Neuronal stem cell (in vitro differentiated cells): ENCODE data around the gene KRR1.

Experiments
- DNase-seq: peaks from one replicate; pipeline ENCODE4 v3.0.0-alpha.2; 2013; ENCODE audit warnings: low spot score
- H2AFZ ChIP-seq: one replicate; pipeline ENCODE4 v1.6.1; 2013; ENCODE audit warnings: mild to moderate bottlenecking, low read length, inconsistent platforms
- H2AK5ac ChIP-seq: 2 replicates; pipeline ENCODE4 v1.6.1; 2013; ENCODE audit warnings: low read depth, mild to moderate bottlenecking, inconsistent platforms, low read length, moderate library complexity, mixed read lengths
- H2BK120ac ChIP-seq: 2 replicates; pipeline ENCODE4 v1.6.1; 2013; ENCODE audit warnings: low read depth, mild to moderate bottlenecking, inconsistent platforms, low read length, moderate library complexity, mixed read lengths
- H2BK12ac ChIP-seq: one replicate; pipeline ENCODE4 v1.6.1; 2013; ENCODE audit warnings: low read length, inconsistent platforms
- H2BK15ac ChIP-seq: 2 replicates; pipeline ENCODE4 v1.6.1; 2013; ENCODE audit warnings: mild to moderate bottlenecking, low read length, inconsistent platforms, mixed read lengths
- H2BK5ac ChIP-seq: one replicate; pipeline ENCODE4 v1.6.1; 2013; ENCODE audit warnings: inconsistent platforms, mild to moderate bottlenecking, low read length, moderate library complexity
- H3K14ac ChIP-seq: one replicate; pipeline ENCODE4 v1.6.1; 2013; ENCODE audit warnings: low read length, inconsistent platforms
- H3K18ac ChIP-seq: 2 replicates; pipeline ENCODE4 v1.6.1; 2013; ENCODE audit warnings: low read length, inconsistent platforms
- H3K23ac ChIP-seq: 2 replicates; pipeline ENCODE4 v1.6.1; 2013; ENCODE audit warnings: low read depth, mild to moderate bottlenecking, mixed read lengths, low read length, inconsistent platforms; ENCODE audit not compliant: poor library complexity
- H3K27ac ChIP-seq: replicated peaks from 3 replicates; pipeline ENCODE4 v1.5.1; 2013; ENCODE audit warnings: low read length, inconsistent platforms
- H3K27me3 ChIP-seq, 3 experiments: 2 replicates each; pipeline ENCODE4 v1.6.1; 2013; ENCODE audit warnings: low read length in 3 of 3, mild to moderate bottlenecking in 2 of 3, inconsistent platforms in 1 of 3, low read depth in 1 of 3, mixed read lengths in 1 of 3, moderate library complexity in 1 of 3; ENCODE audit not compliant: control insufficient read depth in 3 of 3, insufficient read depth in 3 of 3
- H3K36me3 ChIP-seq, 2 donors: replicated peaks in 1 of 2; 2 replicates each; pipeline ENCODE4 v1.6.1; 2013; ENCODE audit warnings: low read length in 2 of 2; ENCODE audit not compliant: control insufficient read depth in 2 of 2, insufficient read depth in 2 of 2
- H3K4ac ChIP-seq: 2 replicates; pipeline ENCODE4 v1.6.1; 2013; ENCODE audit warnings: inconsistent platforms, mild to moderate bottlenecking, low read length, moderate library complexity
- H3K4me1 ChIP-seq, 2 donors: 1 replicate in 1 of 2; 2 replicates in 1 of 2; pipeline ENCODE4 v1.6.1; 2013; ENCODE audit warnings: low read length in 2 of 2, low read depth in 1 of 2; ENCODE audit not compliant: control insufficient read depth in 2 of 2, insufficient read depth in 1 of 2
- H3K4me2 ChIP-seq: one replicate; pipeline ENCODE4 v1.6.1; 2013; ENCODE audit warnings: mild to moderate bottlenecking, low read length, inconsistent platforms; ENCODE audit not compliant: insufficient read depth, poor library complexity, severe bottlenecking
- H3K4me3 ChIP-seq, 2 donors: 2 replicates each; pipeline ENCODE4 v1.5.1; 2013; ENCODE audit warnings: low read length in 2 of 2, mild to moderate bottlenecking in 2 of 2, inconsistent platforms in 1 of 2, moderate library complexity in 1 of 2
- H3K79me1 ChIP-seq: one replicate; pipeline ENCODE4 v1.6.1; 2013; ENCODE audit warnings: low read depth, mild to moderate bottlenecking, inconsistent platforms, low read length, moderate library complexity
- H3K9ac ChIP-seq: one replicate; pipeline ENCODE4 v1.6.1; 2013; ENCODE audit warnings: mild to moderate bottlenecking, low read depth, low read length, inconsistent platforms; ENCODE audit not compliant: poor library complexity
- H3K9me3 ChIP-seq, 2 donors: replicated peaks in 1 of 2; 2 replicates each; pipeline versions ENCODE3 to v1.6.1; 2013; ENCODE audit warnings: low read length in 2 of 2, mild to moderate bottlenecking in 2 of 2, inconsistent platforms in 1 of 2, low read depth in 1 of 2, mixed read lengths in 1 of 2, moderate library complexity in 1 of 2; ENCODE audit not compliant: control insufficient read depth in 2 of 2, insufficient read depth in 1 of 2
- H4K8ac ChIP-seq: one replicate; pipeline ENCODE4 v1.6.1; 2013; ENCODE audit warnings: low read depth, mild to moderate bottlenecking, inconsistent platforms, low read length, moderate library complexity
- H4K91ac ChIP-seq: one replicate; pipeline ENCODE4 v1.6.1; 2013; ENCODE audit warnings: low read length, low read depth, mild to moderate bottlenecking, inconsistent platforms; ENCODE audit not compliant: poor library complexity
- WGBS, 2 donors: extraction: QIAGEN DNeasy Blood & Tissue Kit; methylation state at CpG; one replicate each; pipeline ENCODE4 v1.1.7; 2013; ENCODE audit warnings: missing lambda C conversion rate in 2 of 2, mixed read lengths in 1 of 2; ENCODE audit not compliant: insufficient read length in 2 of 2, insufficient replicate concordance in 1 of 2; ENCODE audit errors: extremely low coverage in 2 of 2; 5-methylcytosine and 5-hydroxymethylcytosine counted together

KRR1 gene

DNA sequence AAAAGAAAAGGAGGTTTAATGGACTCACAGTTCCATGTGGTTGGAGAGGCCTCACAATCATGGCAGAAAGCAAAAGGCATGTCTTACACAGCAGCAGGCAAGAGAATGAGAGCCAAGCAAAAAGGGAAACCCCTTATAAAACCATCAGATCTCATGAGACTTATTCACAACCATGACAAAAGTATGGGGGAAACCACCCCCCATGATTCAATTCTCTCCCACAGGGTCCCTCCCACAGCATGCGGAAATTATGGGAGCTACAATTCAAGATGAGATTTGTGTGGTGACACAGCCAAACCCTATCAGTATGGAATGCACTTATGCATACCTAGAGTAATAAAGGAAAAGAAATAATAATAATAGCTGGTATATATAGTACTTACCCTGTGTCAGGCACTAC, 35.3 kb downstream of the KRR1 start:
- no CpG with 5 or more reads among the region's 1 CpG for WGBS, 2 donors
- Histone ChIP-seq H3K79me1 (no peaks in the 10 kb centered on the region), H3K4me2 (no peak overlapping the region), H2BK120ac (no peak overlapping the region), H3K23ac (no peak overlapping the region), H3K14ac (no peak overlapping the region), H2BK12ac (no peak overlapping the region), H3K36me3 (no peaks in the 10 kb centered on the region), H3K27ac (no peak overlapping the region), H2BK5ac (no peak overlapping the region), H3K9ac (no peak overlapping the region), H4K8ac (no peak overlapping the region), H4K91ac (no peak overlapping the region), H3K4me3 (no peak overlapping the region), H3K4me1 (peaks cover 0 to 6% of the 10 kb centered on the region in 2 donors), H3K9me3 (no peaks in the 10 kb centered on the region), H3K4ac (no peak overlapping the region), H2BK15ac (no peak overlapping the region), H2AK5ac (no peak overlapping the region), H2AFZ (no peak overlapping the region), H3K18ac (no peak overlapping the region), H3K27me3 (no peaks in the 10 kb centered on the region)
- no peak for DNase-seq

DNA sequence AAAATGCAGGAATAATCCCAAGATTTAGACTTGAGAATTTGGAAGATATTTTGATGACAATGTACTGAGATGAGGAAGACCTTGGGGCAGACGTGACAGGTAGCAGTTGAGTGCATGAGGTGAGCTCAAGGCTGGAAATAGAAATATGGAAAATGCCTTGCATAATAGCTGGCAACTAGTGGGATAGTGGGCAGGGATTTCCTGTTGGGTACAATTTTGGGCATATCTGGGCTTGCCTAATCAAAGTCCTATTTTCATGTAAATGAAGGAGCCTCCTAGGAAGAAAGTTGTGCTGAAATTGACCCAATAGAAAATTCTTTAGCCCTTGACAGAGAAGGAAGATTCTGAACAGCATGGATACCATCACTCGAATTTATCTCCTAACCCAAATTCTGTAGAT, 37.3 kb downstream of the KRR1 start:
- H4K91ac ChIP-seq: no peak overlapping the region
- H3K4ac ChIP-seq: no peak overlapping the region
- DNase-seq: no peak
- H3K4me3 ChIP-seq: no peak overlapping the region
- no peak overlapping the region for H2BK12ac ChIP-seq
- no peak overlapping the region for H2AFZ ChIP-seq
- no peak overlapping the region for H3K23ac ChIP-seq
- H3K4me1 ChIP-seq: no peaks in the 10 kb centered on the region
- H3K27ac ChIP-seq: no peak overlapping the region
- no peak overlapping the region for H3K4me2 ChIP-seq
- no peak overlapping the region for H2BK15ac ChIP-seq
- no peak overlapping the region for H3K18ac ChIP-seq
- H3K9ac ChIP-seq: no peak overlapping the region
- no peak overlapping the region for H2BK120ac ChIP-seq
- no peak overlapping the region for H2AK5ac ChIP-seq
- no peak overlapping the region for H2BK5ac ChIP-seq
- H3K36me3 ChIP-seq: no peaks in the 10 kb centered on the region
- WGBS, 2 donors: no CpG with 5 or more reads among the region's 2 CpGs
- no peaks in the 10 kb centered on the region for H3K27me3 ChIP-seq
- no peak overlapping the region for H3K14ac ChIP-seq
- H4K8ac ChIP-seq: no peak overlapping the region
- H3K9me3 ChIP-seq: no peaks in the 10 kb centered on the region
- no peaks in the 10 kb centered on the region for H3K79me1 ChIP-seq

DNA sequence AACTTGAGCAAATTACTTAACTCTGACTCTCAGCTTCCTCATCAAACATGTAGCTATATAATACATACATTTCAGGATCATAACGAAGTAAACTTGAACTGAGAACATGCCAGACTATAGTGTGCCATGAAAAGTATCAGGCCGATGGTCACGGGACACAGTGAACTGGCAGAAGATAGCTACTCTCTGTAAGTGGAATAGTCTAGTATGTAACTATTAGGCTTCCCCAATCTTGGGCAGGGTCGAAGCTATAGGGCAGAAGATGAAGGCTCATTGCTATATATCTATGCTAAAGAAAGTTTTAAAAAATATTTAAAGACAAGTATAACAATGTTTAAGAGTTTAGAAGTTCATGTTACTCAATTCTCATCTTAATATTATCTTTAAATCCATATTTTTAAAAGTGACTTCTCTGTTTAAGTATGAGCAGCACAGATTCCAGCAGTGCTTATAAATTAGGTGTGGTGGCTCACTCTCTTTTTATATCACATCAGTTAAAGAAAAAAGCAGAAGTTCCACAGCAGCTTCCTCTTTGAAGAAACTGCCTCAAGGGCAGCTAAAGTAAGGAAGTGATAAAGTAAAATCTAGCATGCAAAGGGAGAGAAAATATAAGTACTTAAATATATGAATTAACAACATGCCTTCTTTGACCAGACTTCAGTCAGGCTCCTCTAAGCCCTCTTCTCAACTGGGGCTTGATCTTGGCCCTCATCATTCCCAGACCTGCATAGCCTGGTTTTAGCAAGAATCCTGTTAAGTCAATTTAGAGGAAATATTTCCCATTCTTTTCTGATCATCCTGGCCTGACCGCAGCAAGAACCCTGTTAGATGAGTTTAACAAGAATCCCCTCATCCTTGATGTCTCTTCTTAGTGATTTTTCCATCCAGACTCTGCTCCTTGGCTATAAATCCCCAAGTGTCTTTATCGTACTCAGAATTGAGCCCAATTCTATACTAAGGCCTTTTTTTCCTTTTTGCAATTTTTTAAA, 39.2 kb downstream of the KRR1 start:
- H3K4ac ChIP-seq: no peak overlapping the region
- no peak overlapping the region for H3K27ac ChIP-seq
- no peak overlapping the region for H2AFZ ChIP-seq
- no peak overlapping the region for H2AK5ac ChIP-seq
- no peak overlapping the region for H4K91ac ChIP-seq
- H3K27me3 ChIP-seq: no peaks in the 10 kb centered on the region
- DNase-seq: no peak
- H3K18ac ChIP-seq: no peak overlapping the region
- no peak overlapping the region for H3K14ac ChIP-seq
- H3K4me1 ChIP-seq: no peaks in the 10 kb centered on the region
- no peak overlapping the region for H2BK12ac ChIP-seq
- no peak overlapping the region for H3K4me3 ChIP-seq
- no peak overlapping the region for H2BK15ac ChIP-seq
- H2BK5ac ChIP-seq: no peak overlapping the region
- WGBS, 2 donors: no CpG with 5 or more reads among the region's 6 CpGs
- no peak overlapping the region for H4K8ac ChIP-seq
- no peak overlapping the region for H3K23ac ChIP-seq
- no peaks in the 10 kb centered on the region for H3K79me1 ChIP-seq
- no peak overlapping the region for H2BK120ac ChIP-seq
- H3K4me2 ChIP-seq: no peak overlapping the region
- no peaks in the 10 kb centered on the region for H3K9me3 ChIP-seq
- no peak overlapping the region for H3K9ac ChIP-seq
- no peaks in the 10 kb centered on the region for H3K36me3 ChIP-seq

DNA sequence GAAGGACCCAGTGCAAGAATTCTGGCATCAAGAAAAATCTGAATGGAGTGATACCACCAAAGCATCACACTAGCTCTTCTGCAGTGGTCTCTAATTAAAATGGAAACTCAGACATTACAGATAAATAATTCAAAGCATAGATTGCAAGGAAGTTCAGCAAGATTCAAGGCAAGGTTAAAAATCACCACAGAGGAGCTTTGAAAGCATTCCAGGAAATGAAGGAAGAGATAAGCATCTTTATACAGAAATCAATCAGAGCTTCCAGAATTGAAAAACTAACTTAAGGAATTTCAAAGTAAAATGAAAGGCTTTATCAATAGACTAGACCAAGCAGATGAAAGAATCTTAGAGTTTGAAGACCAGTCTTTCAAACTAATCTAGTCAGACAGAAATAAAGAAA, 51.2 kb downstream of the KRR1 start:
- Histone ChIP-seq H3K36me3 (no peaks in the 10 kb centered on the region), H2BK15ac (no peak overlapping the region), H3K9me3 (peaks cover 0 to 2% of the 10 kb centered on the region in 2 donors), H3K27me3 (no peaks in the 10 kb centered on the region), H3K4me1 (no peaks in the 10 kb centered on the region), H3K27ac (no peak overlapping the region), H3K23ac (no peak overlapping the region), H3K9ac (no peak overlapping the region), H2AK5ac (no peak overlapping the region), H2BK5ac (no peak overlapping the region), H3K18ac (no peak overlapping the region), H3K4me3 (no peak overlapping the region), H3K14ac (no peak overlapping the region), H4K8ac (no peak overlapping the region), H3K79me1 (no peaks in the 10 kb centered on the region), H2AFZ (no peak overlapping the region), H2BK12ac (no peak overlapping the region), H4K91ac (no peak overlapping the region), H2BK120ac (no peak overlapping the region), H3K4me2 (no peak overlapping the region), H3K4ac (no peak overlapping the region)
- DNase-seq: no peak
